ENCODE results near the gene SLC19A2. TPM values are rescaled to one million over a fixed set of nuclear protein-coding genes. Genes with fewer than 3 reads are reported as not detected.

SLC19A2 gene
- total RNA-seq, 1 experiment from 2014 or later = 10.1 TPM

- BruUV-seq (replicated peaks) = TSS peak; percentile 43
Observed at GRCh38 chr1:169484683-169485430, 887 bp downstream of the SLC19A2 start.

More at GRCh38 chr1:169484683-169485430, 887 bp downstream of the SLC19A2 start:
- intact Hi-C loops (cut with micrococcal nuclease) = loop anchor here (5.0 kb wide), 1 partner anchor 42 kb away; no protein-coding TSS in a partner anchor
- no peak overlapping the region for H2AFZ ChIP-seq (ENCODE audit: low read depth, low read length, poor library complexity, severe bottlenecking)
- H3K4me3 ChIP-seq (replicated peaks in 1 of 2; ENCODE audit: low read depth in 1 of 2, low read length in 2 of 2) = peak overlapping the region; percentile 68 to 83
- TF ChIP-seq, protein P1, sequence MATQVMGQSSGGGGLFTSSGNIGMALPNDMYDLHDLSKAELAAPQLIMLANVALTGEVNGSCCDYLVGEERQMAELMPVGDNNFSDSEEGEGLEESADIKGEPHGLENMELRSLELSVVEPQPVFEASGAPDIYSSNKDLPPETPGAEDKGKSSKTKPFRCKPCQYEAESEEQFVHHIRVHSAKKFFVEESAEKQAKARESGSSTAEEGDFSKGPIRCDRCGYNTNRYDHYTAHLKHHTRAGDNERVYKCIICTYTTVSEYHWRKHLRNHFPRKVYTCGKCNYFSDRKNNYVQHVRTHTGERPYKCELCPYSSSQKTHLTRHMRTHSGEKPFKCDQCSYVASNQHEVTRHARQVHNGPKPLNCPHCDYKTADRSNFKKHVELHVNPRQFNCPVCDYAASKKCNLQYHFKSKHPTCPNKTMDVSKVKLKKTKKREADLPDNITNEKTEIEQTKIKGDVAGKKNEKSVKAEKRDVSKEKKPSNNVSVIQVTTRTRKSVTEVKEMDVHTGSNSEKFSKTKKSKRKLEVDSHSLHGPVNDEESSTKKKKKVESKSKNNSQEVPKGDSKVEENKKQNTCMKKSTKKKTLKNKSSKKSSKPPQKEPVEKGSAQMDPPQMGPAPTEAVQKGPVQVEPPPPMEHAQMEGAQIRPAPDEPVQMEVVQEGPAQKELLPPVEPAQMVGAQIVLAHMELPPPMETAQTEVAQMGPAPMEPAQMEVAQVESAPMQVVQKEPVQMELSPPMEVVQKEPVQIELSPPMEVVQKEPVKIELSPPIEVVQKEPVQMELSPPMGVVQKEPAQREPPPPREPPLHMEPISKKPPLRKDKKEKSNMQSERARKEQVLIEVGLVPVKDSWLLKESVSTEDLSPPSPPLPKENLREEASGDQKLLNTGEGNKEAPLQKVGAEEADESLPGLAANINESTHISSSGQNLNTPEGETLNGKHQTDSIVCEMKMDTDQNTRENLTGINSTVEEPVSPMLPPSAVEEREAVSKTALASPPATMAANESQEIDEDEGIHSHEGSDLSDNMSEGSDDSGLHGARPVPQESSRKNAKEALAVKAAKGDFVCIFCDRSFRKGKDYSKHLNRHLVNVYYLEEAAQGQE (IDR thresholded peaks at IDR 0.05; ENCODE audit: low read depth) = no peak
- TF ChIP-seq EZH2phosphoT487 (IDR thresholded peaks at IDR 0.05; ENCODE audit: borderline replicate concordance) (no peak), ZNF274 (IDR thresholded peaks at IDR 0.05; ENCODE audit: low read depth, low read length) (no peak), SIN3A (IDR thresholded peaks at IDR 0.05; ENCODE audit: low read depth) (peak; percentile 23; the same call in 1 of the 2 replicates), CBX3 (IDR thresholded peaks at IDR 0.05; ENCODE audit: low read depth) (no peak), EZH2 (IDR thresholded peaks at IDR 0.05) (no peak)
- H3K9me3 ChIP-seq (ENCODE audit: control insufficient read depth in 1 of 2, insufficient read depth in 1 of 2, low read depth in 1 of 2, low read length in 2 of 2) = no peaks in the 10 kb centered on the region
- H3K36me3 ChIP-seq (ENCODE audit: control insufficient read depth in 1 of 2, insufficient read depth in 2 of 2, low read length in 2 of 2) = no peaks in the 10 kb centered on the region
- H3K9me2 ChIP-seq (ENCODE audit: insufficient read depth) = no peaks in the 10 kb centered on the region
- CTCF ChIA-PET = interaction anchor here (1.6 kb wide), 1 partner anchor 61 kb away, joined by 4 read pairs; no protein-coding TSS in a partner anchor
- DNase-seq (ENCODE audit: low read depth, low spot score) (no peak), ATAC-seq (peak; percentile 36)
- peaks cover 51% of the 10 kb centered on the region for H3K79me2 ChIP-seq (ENCODE audit: insufficient read depth, low read length)
- peak overlapping the region; percentile 93 for H3K4me2 ChIP-seq (ENCODE audit: low read length)
- peak overlapping the region; percentile 58; the same call in 1 of the 2 replicates for H3K27ac ChIP-seq (ENCODE audit: low read depth, low read length)
- peak overlapping the region; percentile 85 for H3K9ac ChIP-seq (ENCODE audit: low read length)
- RAD21 ChIA-PET (ENCODE audit: low non-redundant PET in 1 of 2, low total read pairs in 2 of 2, uncharacterized antibody in 2 of 2, unreplicated experiment in 2 of 2) = interaction anchor here in 1 of 2 experiments (0.6 kb wide), 1 partner anchor 49 kb away, joined by 3 read pairs; no protein-coding TSS in a partner anchor
- H3K27me3 ChIP-seq (ENCODE audit: insufficient read depth, low read length) = no peaks in the 10 kb centered on the region
- POLR2A ChIA-PET = interaction anchor here (0.6 to 1.2 kb wide), 2 partner anchors 11 to 14 kb away, joined by 5 read pairs; no protein-coding TSS in a partner anchor
- H4K20me1 ChIP-seq (ENCODE audit: insufficient read depth) = no peaks in the 10 kb centered on the region; the same call in 1 of the 2 replicates
- H3K4me1 ChIP-seq (ENCODE audit: control insufficient read depth in 1 of 2, insufficient read depth in 2 of 2, low read length in 2 of 2) = peaks cover 4 to 23% of the 10 kb centered on the region in 2 experiments; a peak in 3 of 4 replicates
